Stimulated activated CD4-positive, alpha-beta T cell treated with anti-CD3 and anti-CD28 coated beads, Interleukin-15, amount 100 ng/mL, for 48 hours (primary cell): Measurements from ENCODE around the gene KRTAP20-2.

Experiments
- DNase-seq, 2 donors: peaks; one replicate each; pipeline ENCODE4 v3.0.0-alpha.2; 2020; ENCODE audit warnings: low read depth in 2 of 2

Gene KRTAP20-2

DNA sequence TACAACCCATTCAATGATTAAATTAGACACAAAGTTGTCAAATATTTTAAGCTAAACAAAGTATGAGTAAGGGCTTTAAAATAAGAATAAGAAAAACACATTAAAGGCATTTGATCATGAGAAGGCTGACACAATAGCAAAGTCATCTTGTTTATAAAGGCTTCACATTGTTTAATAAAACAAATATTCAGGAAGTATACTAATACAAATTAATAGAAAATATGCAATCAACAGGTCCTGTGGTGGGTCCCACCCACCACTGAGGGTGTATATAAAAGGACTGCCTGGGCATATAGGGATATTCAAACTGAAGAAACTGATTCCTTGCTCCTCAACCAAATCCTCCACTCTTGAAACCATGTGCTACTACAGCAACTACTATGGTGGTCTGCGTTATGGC is at the start of gene KRTAP20-2:
Gene KRTAP20-2, plus strand, starts transcription at position 301 of the 400 bp plus-strand sequence. Its CDS starts 58 bp downstream, at position 359.
- DNase-seq = no peak

DNA sequence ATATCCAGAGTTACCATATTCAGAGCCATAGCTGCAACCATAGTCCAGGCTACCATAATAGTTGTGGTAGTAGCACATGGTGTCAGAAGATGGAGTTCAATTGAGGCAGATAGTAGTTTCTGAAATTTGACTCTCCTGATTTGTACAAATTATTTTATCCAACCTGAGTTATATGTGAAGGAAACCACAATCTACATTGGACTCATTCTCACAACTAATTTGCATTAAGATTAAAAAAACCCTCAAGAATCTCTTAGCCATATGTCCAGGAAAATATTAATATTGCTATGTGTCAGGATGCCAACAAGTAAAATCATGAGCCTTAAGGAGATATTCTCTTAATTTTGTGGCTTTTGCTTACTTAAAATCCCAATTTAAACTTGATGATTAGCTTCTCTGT is 44.7 kb upstream of the KRTAP20-2 start, which contains the start of gene KRTAP22-2:
Gene KRTAP22-2, minus strand, starts transcription at position 101 of the 400 bp plus-strand sequence.
- DNase-seq = no peak

DNA sequence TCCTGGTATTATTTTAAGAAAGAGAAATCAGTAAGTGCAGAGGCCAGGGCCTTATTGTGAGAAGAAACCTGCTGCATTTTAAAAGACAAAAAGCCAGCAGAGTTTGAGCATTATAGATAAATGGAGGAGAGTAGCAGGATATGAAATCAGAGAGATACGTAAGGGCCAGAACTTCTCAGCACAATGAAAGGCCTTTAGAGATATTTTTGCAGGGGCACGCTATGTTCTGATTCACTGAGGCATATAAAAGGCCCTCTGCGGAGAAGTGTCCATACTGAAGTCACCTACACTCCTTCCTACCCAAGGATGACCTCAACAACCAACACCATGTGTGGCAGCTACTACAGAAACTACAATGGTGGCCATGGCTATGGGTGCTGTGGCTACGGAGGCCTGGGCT is 42.9 kb upstream of the KRTAP20-2 start, which contains the start of gene KRTAP6-3:
Gene KRTAP6-3, plus strand, starts transcription at position 301 of the 400 bp plus-strand sequence. Its CDS starts 6 bp downstream, at position 307.
- DNase-seq = no peak

DNA sequence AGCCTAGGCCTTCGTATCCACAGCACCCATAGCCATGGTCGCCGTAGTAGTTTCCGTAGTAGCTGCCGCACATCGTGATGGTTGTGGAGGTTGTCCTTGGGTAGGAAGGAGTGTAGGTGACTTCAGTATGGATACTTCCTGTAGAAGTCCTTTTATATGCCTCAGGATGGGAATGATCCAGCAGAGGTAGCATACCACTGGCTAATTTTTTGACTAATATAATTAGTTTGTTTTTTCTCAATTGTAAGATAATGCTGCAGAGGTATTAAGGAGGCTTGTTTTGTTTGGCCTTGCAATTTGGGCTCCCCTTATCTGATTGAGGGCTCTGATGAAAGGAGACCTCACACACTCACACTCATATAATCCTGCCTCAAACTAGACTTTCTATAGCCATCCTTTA is 36.2 kb upstream of the KRTAP20-2 start, which contains the start of gene KRTAP6-2:
Gene KRTAP6-2, minus strand, starts transcription at position 101 of the 400 bp plus-strand sequence. Its CDS starts 28 bp downstream, at position 73.
- no peak for DNase-seq

DNA sequence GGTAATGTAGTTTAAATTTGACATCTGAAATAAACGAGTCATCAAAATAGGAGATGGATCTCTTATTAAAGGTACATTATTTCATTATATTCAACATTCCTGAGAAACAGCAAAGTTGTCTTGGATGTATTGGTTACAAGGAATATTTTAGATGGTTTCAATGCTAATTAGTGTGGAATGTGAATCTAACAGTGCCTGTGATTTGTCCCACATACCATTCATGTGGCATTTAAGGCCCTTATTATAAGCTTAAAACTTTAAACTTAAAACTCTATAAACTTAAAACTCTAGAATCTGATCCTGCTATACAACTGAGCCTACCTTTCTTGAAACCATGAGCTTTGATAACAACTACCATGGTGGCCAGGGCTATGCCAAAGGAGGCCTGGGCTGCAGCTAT is 34.2 kb upstream of the KRTAP20-2 start, which contains the start of gene KRTAP22-1:
Gene KRTAP22-1, plus strand, starts transcription at position 301 of the 400 bp plus-strand sequence.
- DNase-seq = no peak

DNA sequence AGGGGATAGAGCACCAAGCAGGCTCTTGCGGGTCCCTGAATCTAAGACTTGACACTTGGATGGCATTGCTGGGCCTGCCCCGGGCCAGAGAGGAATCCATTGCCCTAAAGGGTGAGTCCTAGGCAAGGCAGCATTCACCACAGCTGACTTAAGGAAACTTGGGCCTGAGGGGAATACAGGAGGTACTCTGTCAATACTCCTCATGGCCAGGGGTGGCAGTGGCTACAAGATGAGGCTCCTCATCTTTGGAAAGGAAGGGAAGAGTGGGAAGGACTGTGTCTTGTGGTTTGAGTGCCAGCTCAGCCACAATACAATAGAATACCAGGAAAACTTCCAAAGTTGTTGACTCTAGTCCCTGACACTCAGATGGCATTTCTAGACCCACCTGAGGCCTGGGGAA is 29.0 kb upstream of the KRTAP20-2 start:
- no peak for DNase-seq

DNA sequence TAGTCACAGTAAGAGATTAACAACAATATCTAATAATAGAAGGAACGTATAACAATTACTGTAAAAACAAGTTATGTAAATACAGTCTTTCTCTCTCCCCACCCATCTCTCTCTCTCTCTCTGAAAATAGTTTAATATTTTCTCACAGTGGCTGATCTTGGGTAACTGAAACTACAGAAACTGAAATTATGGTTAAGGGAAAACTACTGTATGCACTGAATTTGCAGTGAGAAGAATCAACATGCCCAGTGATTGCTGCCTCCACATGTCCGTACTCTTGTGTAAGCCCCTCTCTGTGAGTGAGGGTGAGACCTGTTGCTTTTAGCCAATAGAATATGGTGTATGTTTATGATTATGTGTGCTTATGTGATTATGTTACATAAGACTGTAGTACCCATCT is 22.9 kb upstream of the KRTAP20-2 start:
- DNase-seq = no peak

DNA sequence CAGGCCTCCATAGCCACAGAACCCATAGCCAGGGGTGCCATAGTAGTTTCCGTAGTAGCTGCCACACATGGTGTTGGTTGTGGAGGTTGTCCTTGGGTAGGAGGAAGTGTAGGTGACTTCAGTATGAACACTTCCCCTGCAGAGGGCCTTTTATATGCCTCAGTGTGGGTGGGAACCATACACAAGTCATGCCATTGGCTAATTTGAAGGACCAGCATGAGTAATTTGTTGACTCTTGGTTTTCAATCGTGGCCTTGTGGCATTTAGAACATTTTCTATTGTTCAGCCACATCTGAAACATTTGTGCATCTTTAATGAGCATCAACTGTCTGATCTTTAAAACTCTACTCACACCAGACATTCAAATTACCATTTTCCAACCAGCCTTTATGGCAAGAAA is 21.2 kb upstream of the KRTAP20-2 start, which contains the start of gene KRTAP6-1:
Gene KRTAP6-1, minus strand, starts transcription at position 95 of the 400 bp plus-strand sequence. Its CDS starts 26 bp downstream, at position 69.
- DNase-seq = no peak

DNA sequence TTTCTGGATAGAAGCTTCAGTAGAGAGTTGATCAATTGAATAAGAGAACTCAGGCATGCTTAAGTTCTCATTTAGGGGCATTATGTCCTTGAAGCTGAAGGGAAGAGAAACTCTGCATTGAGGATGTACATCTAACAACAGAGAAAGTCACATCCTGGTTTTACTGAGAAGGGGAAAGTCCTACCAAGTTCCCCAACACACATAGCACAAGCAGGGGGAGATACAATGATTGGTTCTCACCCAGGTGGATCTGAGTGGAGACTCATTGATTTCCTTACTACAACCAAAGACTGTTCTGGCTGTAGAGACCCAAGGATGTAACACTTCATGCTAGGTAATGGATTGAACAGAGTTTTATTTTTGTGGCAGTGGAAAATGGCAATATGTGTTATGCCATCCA is 19.8 kb upstream of the KRTAP20-2 start:
- DNase-seq = no peak

DNA sequence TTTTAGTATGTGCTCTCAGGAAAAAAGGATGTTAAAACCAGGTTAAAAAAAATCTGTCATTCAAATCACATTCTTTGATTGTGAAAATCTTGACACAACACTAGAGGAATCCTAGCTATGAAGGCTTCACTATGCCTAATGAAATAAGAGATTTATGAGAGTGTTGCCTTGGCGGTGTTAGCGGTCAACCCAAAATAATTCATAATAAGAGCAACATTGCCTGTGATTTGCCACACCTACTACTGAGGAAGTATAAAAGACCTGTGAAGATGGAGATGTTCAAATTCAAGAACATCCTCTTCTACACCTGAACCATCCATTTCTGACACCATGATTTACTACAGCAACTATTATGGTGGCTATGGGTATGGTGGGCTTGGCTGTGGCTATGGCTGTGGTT is 18.9 kb upstream of the KRTAP20-2 start, which contains the start of gene KRTAP20-1:
Gene KRTAP20-1, plus strand, starts transcription at position 301 of the 400 bp plus-strand sequence. Its CDS starts 30 bp downstream, at position 331.
- no peak for DNase-seq

DNA sequence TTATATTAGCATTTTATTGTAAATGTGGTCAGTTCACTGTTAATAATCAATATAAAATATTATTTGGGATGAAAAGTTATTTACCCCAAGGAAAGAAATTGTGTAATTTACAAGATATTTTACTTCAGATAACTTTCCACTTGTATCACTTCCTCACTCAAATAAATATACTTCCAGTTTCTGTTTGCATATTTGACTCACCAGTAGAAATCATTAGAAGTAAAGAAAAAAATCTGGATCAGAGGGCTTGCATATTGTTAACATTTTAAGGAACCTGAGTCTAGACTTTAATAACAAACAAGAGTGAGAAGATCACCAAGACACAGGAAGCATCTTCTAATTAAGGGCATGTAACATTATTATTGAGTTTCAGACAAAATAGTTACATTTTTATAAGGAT is 14.9 kb upstream of the KRTAP20-2 start:
- no peak for DNase-seq

DNA sequence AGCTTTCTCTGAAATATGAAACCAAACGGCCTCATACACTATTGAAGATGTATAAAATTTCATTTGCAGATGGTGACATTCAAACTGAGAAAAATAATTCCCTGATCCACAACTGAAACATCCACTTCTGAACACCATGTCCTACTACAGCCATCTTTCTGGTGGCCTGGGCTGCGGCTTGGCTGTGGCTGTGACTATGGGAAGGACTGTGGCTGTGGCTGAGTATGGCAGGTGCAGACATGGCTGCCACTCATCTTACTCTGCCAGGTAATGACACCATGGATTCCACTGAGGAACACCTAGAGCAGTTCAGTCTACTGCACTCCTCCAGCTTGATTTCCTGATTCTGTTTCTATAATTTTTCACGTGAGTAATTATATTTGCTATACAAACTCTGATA is 14.5 kb upstream of the KRTAP20-2 start, which contains the start of gene KRTAP20-4:
Gene KRTAP20-4, plus strand, starts transcription at position 106 of the 400 bp plus-strand sequence.
- DNase-seq = no peak

DNA sequence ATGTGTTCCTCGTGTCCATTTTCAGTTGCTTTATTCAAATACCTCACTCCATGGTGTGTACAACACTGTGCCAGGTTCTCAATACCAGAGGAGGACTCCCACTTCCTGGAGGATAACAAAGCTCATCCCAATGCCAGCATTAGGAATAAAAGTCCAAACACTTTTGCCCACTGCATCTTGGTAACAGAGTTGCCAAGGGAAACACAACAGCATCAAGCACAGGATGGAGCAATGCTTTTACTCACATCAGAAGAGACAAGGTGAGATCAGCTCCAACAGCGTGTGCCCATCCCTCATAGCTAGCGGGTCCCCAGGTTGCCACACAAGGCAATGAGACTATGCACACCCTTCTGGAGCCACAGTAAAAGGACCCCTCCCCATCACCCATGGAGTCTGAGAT is 11.6 kb upstream of the KRTAP20-2 start:
- no peak for DNase-seq

DNA sequence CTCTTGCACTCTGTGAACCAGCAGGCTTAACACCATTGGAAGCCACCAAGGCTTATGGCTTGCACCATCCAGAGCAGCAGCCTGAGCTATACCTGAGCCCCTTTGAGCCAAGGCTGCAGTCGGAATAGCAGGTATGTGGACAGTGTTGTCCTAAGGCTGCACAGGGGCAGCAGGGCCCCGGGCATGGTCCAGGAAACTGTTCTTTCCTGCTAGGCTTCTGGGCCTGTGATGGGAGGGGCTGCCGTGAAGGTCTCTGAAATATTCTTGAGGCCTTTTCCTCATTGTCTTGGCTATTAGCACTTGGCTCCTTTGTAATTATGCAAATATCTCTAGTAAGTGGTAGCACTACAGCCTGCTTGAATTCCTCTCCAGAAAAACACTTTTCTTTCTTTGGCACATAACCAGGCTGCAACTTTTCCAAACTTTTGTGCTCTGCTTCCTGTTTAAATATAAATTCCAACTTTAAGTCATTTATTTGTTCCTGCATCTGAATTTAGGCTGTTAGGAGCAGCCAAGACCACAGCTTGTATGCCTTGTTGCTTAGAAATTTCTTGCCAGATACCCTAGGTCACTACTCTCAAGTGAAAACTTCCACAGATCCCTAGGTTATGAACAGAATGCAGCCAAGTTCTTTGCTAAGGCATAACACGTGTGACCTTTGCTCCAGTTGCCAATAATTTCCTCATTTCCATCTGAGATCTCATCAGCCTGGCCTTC is 9.4 kb upstream of the KRTAP20-2 start:
- no peak for DNase-seq

DNA sequence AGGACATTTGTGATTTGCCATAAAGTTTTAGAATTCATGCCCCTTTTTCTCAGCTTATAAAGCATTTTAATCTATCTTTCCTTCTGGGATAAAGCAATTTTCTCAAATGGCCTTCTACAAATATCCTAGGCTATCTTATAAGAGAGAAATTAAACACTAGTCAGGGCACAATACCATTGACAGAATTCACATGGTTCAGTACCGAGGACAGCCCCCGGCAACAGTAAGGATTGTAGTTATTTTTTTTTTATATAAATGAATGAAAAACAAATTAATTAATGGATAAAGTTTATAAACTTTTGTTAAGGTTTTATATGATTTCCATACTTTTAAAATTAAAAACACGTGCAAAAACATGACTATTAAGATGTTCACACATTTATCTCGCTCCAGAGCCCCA is 6.9 kb upstream of the KRTAP20-2 start:
- no peak for DNase-seq

DNA sequence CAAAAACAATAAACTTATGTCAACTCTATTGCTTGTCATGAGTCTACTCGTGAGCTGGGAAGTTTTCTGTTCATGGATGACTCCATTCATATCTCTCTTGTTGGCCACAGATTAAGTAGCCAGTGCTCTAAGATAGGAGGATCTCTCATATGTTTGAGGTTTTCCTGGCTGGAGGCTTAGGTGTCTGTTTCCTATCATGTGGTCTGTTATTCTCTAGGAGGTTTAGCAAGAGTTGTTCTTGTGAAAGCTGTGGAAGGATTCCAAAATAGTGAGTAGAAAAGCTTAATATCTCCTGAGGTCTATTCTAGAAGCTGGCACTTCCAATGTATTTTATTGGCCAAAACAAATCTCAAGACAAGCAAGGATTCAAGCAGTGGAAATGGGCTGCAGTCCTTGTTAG is 5.8 kb upstream of the KRTAP20-2 start:
- DNase-seq = no peak

DNA sequence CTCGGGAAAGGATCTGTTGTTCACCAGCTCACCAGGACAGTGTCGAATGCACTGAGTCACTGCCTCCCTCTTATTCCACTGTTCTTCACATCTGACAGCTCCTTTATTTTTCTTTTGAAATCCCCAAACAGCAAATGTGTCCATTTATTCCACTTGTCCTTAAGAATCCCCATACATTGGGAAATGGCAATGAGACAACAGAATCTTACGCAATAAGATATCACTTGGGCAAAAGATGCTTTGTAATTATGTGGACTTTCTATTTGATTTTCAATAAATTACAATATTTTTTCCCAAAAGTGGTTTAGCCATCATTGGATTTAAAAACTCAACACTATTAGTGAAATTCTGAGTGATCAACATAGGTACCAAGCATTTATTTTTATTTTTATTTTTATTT is 3.7 kb downstream of the KRTAP20-2 start:
- no peak for DNase-seq

DNA sequence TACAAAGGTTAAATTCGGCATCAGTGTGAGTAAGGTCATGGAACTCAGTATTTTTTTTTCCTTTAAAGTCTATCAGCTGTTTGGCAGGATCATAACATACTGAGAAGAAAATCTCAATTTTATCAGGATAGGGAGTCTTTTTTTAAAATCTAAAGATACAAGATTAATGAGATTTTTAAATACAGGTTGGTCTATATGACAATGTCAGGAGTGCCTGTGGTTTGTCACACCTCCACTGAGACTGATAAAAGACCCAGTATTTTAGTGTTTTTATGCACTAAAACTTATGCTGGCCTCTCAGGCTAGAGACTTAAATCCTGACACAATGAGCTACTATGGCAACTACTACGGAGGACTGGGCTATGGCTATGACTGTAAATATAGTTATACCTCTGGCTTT is 7.6 kb downstream of the KRTAP20-2 start, which contains the start of gene KRTAP20-3:
Gene KRTAP20-3, plus strand, starts transcription at position 301 of the 400 bp plus-strand sequence.
- no peak for DNase-seq

DNA sequence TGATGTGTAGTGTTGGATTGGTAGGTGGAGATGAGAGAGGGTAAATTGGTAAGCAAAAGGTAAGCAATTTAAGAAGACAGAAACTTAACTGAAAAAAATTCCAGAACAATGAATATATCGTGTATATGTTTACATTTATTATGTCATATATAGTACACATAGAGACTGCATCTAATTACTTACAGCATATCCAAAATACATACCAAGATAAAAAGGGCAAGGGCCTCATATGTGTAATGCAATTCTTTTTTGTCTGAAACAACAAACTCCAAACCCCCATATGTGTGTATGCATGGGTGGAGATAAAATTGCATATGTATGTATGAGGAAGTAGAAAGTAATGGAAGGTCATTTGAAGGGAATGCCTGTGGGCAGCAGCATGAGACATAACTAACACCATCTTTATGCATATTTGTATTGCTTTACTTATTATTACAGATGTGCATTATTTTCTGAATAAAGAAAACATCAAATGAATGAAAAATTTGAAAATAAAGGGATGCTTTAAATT is 12.0 kb downstream of the KRTAP20-2 start:
- no peak for DNase-seq

DNA sequence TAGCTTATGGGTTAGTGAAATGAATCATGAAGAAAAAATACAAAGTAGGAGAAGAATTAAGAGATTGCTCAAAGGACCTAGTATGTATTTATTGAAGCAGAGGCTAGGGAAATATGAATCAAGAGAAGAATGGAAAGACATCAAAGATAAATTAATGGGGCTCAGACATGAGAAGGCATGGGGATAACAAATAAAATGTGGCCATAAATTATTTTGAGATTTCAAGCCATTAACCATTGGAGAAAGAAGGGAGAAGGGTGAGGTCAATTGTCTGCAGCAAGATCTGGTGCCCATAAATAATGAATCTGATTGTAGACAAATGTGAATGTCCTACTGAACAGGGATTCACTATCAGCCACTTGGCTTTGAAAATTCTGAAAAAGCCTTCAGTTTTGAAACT is 17.9 kb downstream of the KRTAP20-2 start:
- no peak for DNase-seq

DNA sequence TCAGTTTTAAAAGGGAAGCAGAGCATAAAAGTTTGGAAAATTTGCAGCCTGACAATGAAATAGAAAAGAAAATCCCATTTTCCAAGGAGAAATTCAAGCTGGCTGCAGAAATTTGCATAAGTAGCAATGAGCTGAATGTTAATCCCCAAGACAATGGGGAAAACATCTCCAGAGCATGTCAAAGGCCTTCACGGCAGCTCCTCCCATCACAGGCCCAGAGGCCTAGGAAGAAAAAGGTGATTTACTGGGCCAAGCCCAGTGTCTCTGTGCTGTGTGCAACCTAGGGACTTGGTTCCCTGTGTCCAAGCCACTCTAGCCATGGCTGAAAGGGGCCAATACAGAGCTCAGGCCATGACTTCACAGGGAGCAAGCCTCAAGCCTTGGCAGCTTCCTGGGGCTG is 33.8 kb downstream of the KRTAP20-2 start:
- DNase-seq = no peak

DNA sequence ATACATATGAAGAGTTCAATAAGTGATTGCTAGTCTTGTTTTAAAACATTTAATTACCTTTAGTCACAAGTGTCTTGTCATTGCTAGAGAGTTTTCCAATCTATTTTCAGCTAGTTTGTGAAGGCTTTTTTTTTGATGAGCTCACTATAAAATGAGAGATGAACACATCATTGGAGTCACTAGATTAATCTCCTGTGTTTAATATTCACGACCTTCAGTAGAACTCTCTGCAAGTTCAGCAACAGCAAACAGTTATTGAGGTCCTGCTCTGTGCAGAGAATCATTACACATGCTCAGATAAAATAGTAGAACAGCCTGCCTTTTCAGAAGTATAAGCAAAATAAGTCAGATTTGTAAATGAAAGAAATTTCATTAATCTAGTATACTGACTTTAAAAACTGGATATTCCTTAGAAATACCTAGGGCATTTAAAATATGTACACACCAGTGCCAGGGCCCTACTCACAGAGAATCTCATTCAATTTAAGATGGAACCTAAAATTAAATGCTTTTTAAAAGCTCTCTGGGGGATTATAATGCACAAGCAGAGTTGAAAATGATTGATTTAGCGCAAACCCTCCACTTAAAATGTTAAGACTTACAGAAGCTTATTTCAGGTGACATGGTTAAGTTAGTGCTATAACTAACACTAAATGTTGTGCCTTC is 38.1 kb downstream of the KRTAP20-2 start:
- no peak for DNase-seq
